OCI-LY7 (cell line): ENCODE measurements around the gene ADRA2B.

Experiments used
- CTCF ChIP-seq: fragments of 200-600 bp; sonication (generic); conservative IDR thresholded peaks from 2 replicates; pipeline ENCODE4 v1.5.1; 2014; ENCODE audit warnings: mild to moderate bottlenecking, antibody characterized with exemption, low read length, moderate library complexity, mixed read lengths
- EZH2phosphoT487 ChIP-seq: fragments of 200-600 bp; sonication (generic); IDR thresholded peaks from 2 replicates; pipeline ENCODE4 v1.6.1; 2018; ENCODE audit warnings: low read depth, borderline replicate concordance, mild to moderate bottlenecking, mixed run types, antibody characterized with exemption, low read length, moderate library complexity, mixed read lengths

- TF ChIP-seq CTCF: peak; percentile 37; the same call in 1 of the 2 replicates
- no peak for TF ChIP-seq EZH2phosphoT487
These were observed 4.4 kb downstream of the ADRA2B start for GRCh38 chr2:96111823-96112500.
